Uterus (tissue), 4 donors: ENCODE measurements around the gene TRIM15. TPM values are rescaled to one million over a fixed set of nuclear protein-coding genes. Genes with fewer than 3 reads are reported as not detected.
"Not testable (repeated sequence)": the region's sequence is repeated elsewhere in the genome, so short reads cannot be mapped to it uniquely, and the experiment has no call there.

ENCODE experiments used
- DNase-seq, 2 donors: peaks; one replicate each; pipeline ENCODE4 v3.0.0-alpha.2; 2019 to 2020
- H3K27ac ChIP-seq, 2 donors: fragments of 200-600 bp; sonication (generic); 1 replicate in 1 of 2; 2 replicates in 1 of 2; pipeline ENCODE4 v1.5.1; 2016 to 2018
- H3K27me3 ChIP-seq, 2 donors: fragments of 200-600 bp; sonication (generic); one replicate each; pipeline ENCODE4 v1.5.1; 2018 to 2019; ENCODE audit warnings: control low read depth in 1 of 2
- H3K36me3 ChIP-seq, 2 donors: fragments of 200-600 bp; sonication (generic); one replicate each; pipeline ENCODE4 v1.5.1; 2019; ENCODE audit warnings: control low read depth in 1 of 2
- H3K4me1 ChIP-seq, 2 donors: fragments of 200-600 bp; sonication (generic); one replicate each; pipeline ENCODE4 v1.5.1; 2018 to 2019; ENCODE audit warnings: control low read depth in 1 of 2
- H3K4me3 ChIP-seq, 2 donors: fragments of 200-600 bp; sonication (generic); 1 replicate in 1 of 2; 2 replicates in 1 of 2; pipeline ENCODE4 v1.5.1; 2018 to 2019; ENCODE audit warnings: mild to moderate bottlenecking in 1 of 2
- H3K9me3 ChIP-seq, 2 donors: fragments of 200-600 bp; sonication (generic); one replicate each; pipeline ENCODE4 v1.5.1; 2019; ENCODE audit warnings: control low read depth in 1 of 2
- POLR2A ChIP-seq, 2 donors: fragments of 450-650 bp; IDR thresholded peaks; one replicate each; pipeline ENCODE4 v1.6.1; 2016; ENCODE audit warnings: antibody characterized with exemption in 2 of 2, mild to moderate bottlenecking in 1 of 2, moderate library complexity in 1 of 2
- intact Hi-C: fragments of 100-400 bp; cut with DNase I; formaldehyde crosslinking; loops from one replicate; pipeline ENCODE4 v1.15.1; 2023; ENCODE audit warnings: low total_unique reads
- total RNA-seq, 4 donors: library from RNA; depleted of rRNA in 3 of 4; stranded (reverse); fragments of >200 nt in 3 of 4; gene quantifications; one replicate each; pipeline versions ENCODE4 v1.1.0 to v1.2.4, GENCODE V29; 2014 to 2023
- TF ChIP-seq, protein P1 (sequence below), 4 experiments: fragments of 200-600 bp in 2 of 4; fragments of 450-650 bp in 2 of 4; sonication (generic) in 2 of 4; IDR thresholded peaks; one replicate each; pipeline ENCODE4 v1.5.1; 2016 to 2019; ENCODE audit warnings: antibody characterized with exemption in 4 of 4, mild to moderate bottlenecking in 2 of 4, moderate library complexity in 1 of 4
- donor health status: DM: yes; HTN: yes; CAD: no.

TRIM15 gene
- total RNA-seq, 4 donors from 2014 or later, result not detected

DNA sequence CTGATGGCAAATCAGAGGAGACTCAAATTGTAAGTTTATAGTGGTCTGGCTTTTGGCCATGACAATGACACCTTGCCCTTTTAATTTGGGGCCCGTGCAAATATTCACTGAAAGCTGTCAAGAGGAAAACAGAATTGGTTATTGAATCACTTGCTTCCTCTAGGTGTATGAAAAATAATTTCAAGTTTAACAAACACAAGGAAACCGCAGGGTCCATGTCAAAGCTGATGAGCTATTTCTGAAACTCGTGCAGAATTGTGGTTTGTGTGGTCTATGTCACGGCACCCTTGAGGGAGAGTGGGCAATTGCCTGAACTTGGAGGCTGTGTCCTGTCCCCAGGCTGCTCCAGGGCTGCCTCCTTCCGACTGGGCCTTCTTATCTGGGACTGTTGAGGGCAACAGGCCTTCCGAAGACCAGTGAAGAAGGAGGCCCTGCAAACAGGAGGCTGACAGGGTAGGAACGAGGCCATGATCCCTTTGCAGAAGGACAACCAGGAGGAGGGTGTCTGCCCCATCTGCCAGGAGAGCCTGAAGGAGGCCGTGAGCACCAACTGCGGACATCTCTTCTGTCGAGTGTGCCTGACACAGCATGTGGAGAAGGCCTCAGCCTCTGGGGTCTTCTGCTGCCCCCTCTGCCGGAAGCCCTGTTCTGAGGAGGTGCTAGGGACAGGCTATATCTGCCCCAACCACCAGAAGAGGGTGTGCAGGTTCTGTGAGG lies 26.6 kb upstream of the TRIM15 start:
- TF ChIP-seq, protein P1, sequence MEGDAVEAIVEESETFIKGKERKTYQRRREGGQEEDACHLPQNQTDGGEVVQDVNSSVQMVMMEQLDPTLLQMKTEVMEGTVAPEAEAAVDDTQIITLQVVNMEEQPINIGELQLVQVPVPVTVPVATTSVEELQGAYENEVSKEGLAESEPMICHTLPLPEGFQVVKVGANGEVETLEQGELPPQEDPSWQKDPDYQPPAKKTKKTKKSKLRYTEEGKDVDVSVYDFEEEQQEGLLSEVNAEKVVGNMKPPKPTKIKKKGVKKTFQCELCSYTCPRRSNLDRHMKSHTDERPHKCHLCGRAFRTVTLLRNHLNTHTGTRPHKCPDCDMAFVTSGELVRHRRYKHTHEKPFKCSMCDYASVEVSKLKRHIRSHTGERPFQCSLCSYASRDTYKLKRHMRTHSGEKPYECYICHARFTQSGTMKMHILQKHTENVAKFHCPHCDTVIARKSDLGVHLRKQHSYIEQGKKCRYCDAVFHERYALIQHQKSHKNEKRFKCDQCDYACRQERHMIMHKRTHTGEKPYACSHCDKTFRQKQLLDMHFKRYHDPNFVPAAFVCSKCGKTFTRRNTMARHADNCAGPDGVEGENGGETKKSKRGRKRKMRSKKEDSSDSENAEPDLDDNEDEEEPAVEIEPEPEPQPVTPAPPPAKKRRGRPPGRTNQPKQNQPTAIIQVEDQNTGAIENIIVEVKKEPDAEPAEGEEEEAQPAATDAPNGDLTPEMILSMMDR (IDR thresholded peaks at IDR 0.05), result no peak
- TF ChIP-seq POLR2A (IDR thresholded peaks at IDR 0.05), result no peak

DNA sequence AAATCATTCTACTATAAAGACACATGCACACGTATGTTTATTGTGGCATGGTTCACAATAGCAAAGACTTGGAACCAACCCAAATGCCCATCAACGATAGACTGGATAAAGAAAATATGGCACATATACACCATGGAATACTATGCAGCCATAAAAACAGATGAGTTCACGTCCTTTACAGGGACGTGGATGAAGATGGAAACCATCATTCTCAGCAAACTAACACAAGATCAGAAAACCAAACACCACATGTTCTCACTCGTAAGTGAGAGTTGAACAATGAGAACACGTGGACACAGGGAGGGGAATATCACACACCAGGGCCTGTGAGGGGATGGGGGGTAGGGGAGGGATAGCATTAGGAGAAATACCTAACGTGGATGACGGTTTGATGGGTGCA lies 23.1 kb upstream of the TRIM15 start:
- H3K4me1 ChIP-seq, H3K27me3 ChIP-seq, DNase-seq, H3K4me3 ChIP-seq, H3K36me3 ChIP-seq, H3K9me3 ChIP-seq, H3K27ac ChIP-seq, intact Hi-C loops: not testable (repeated sequence)

More for the DNA sequence above, 26.6 kb upstream of the TRIM15 start:
- H3K9me3 ChIP-seq, result no peaks in the 10 kb centered on the region
- H3K27me3 ChIP-seq, result no peaks in the 10 kb centered on the region
- intact Hi-C loops, result no loop called here
- H3K27ac ChIP-seq, result no peak overlapping the region
- no peaks in the 10 kb centered on the region for H3K36me3 ChIP-seq
- DNase-seq, result no peak
- H3K4me1 ChIP-seq, result no peaks in the 10 kb centered on the region
- no peak overlapping the region for H3K4me3 ChIP-seq

- H3K9me3 ChIP-seq, result no peaks in the 10 kb centered on the region
- intact Hi-C loops, result no loop called here
- no peaks in the 10 kb centered on the region for H3K27me3 ChIP-seq
- H3K36me3 ChIP-seq, result no peaks in the 10 kb centered on the region
- no peak for TF ChIP-seq POLR2A (IDR thresholded peaks at IDR 0.05)
- TF ChIP-seq, protein P1 (IDR thresholded peaks at IDR 0.05), result no peak
- H3K4me3 ChIP-seq, result no peak overlapping the region
- H3K27ac ChIP-seq, result no peak overlapping the region
- no peak for DNase-seq
- no peaks in the 10 kb centered on the region for H3K4me1 ChIP-seq
Measured at GRCh38 chr6:30142665-30143064, 20.7 kb upstream of the TRIM15 start.

DNA sequence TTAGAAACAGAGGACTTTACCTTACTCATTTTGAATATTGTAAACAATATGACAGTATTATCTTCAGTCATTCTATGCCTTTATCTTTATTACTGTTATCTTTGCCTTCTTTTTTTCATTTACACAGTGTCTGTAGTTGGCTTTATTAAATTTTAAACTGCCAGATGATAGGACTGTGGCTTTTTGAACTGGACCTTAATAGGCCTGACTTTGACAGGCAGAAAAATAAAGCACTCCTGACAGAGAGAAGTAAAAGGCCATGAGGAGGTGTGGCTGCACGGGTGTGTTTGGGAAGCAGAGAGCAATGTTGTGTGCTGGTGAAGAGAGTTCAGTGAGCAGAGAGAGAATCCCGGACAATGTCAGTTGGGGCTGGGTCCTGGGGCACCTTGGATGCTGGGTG lies 19.6 kb upstream of the TRIM15 start:
- no peaks in the 10 kb centered on the region for H3K9me3 ChIP-seq
- H3K27me3 ChIP-seq, result no peaks in the 10 kb centered on the region
- no peaks in the 10 kb centered on the region for H3K4me1 ChIP-seq
- DNase-seq, result no peak
- no peak for TF ChIP-seq POLR2A (IDR thresholded peaks at IDR 0.05)
- TF ChIP-seq, protein P1 (IDR thresholded peaks at IDR 0.05), result no peak
- no peak overlapping the region for H3K27ac ChIP-seq
- intact Hi-C loops, result no loop called here
- no peak overlapping the region for H3K4me3 ChIP-seq
- H3K36me3 ChIP-seq, result no peaks in the 10 kb centered on the region

DNA sequence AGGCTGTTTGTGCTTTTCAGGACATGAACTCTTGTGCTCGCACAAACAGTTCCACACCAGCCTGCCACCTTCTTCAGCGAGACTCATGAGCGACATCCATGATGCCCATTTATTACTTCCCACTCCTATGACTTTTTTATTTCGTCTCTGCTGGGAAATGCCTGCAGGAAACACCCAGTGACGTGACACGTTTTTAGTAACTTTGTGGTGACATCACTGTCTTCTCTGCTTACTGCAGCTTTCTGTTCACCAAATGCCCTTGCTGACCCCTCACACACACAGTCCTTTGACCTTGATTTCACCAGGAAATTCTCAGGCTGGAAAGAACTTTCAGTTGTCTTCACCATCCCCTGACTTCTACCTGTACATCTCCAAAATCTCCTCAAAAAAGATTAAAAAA lies 18.5 kb upstream of the TRIM15 start:
- DNase-seq, result no peak
- H3K4me1 ChIP-seq, result no peaks in the 10 kb centered on the region
- no peak overlapping the region for H3K4me3 ChIP-seq
- H3K9me3 ChIP-seq, result no peaks in the 10 kb centered on the region
- H3K36me3 ChIP-seq, result no peaks in the 10 kb centered on the region
- no peak for TF ChIP-seq POLR2A (IDR thresholded peaks at IDR 0.05)
- TF ChIP-seq, protein P1 (IDR thresholded peaks at IDR 0.05), result no peak
- intact Hi-C loops, result no loop called here
- no peak overlapping the region for H3K27ac ChIP-seq
- no peaks in the 10 kb centered on the region for H3K27me3 ChIP-seq

- no peak for DNase-seq
- Histone ChIP-seq H3K9me3 (no peaks in the 10 kb centered on the region), H3K27me3 (no peaks in the 10 kb centered on the region), H3K4me3 (no peak overlapping the region), H3K4me1 (no peaks in the 10 kb centered on the region), H3K36me3 (no peaks in the 10 kb centered on the region), H3K27ac (no peak overlapping the region)
- intact Hi-C loops, result no loop called here
- no peak for TF ChIP-seq POLR2A (IDR thresholded peaks at IDR 0.05)
- TF ChIP-seq, protein P1 (IDR thresholded peaks at IDR 0.05), result no peak
Measured at GRCh38 chr6:30145818-30146217, 17.5 kb upstream of the TRIM15 start.
